Heart right ventricle (tissue), 16 donors: ENCODE measurements around the gene TMEM132D. TPM values are rescaled to one million over a fixed set of nuclear protein-coding genes. Genes with fewer than 3 reads are reported as not detected.

ENCODE experiments used
- ATAC-seq, 8 donors: fragments of 200-7000 bp; cut with Tn5 transposase; one replicate each; pipeline ENCODE4 v1.9.1; 2020; ENCODE audit warnings: mild to moderate bottlenecking in 8 of 8, moderate library complexity in 8 of 8, moderate number of reproducible peaks in 1 of 8
- DNase-seq, 2 donors: peaks; one replicate each; pipeline ENCODE4 v3.0.0-alpha.2; 2020
- H3K27ac ChIP-seq, 10 donors: fragments of 200-600 bp; sonication (generic) in 2 of 10; one replicate each; pipeline versions ENCODE4 v1.5.0 to v1.8.0; 2020 to 2022; ENCODE audit warnings: mild to moderate bottlenecking in 3 of 10
- H3K27me3 ChIP-seq, 7 donors: fragments of 200-600 bp; one replicate each; pipeline ENCODE4 v1.8.0; 2021 to 2022; ENCODE audit warnings: mild to moderate bottlenecking in 2 of 7
- H3K36me3 ChIP-seq, 9 donors: fragments of 200-600 bp; sonication (generic) in 1 of 9; one replicate each; pipeline versions ENCODE4 v1.5.0 to v1.8.0; 2020 to 2022; ENCODE audit warnings: mild to moderate bottlenecking in 2 of 9
- H3K4me1 ChIP-seq, 9 donors: fragments of 200-600 bp; sonication (generic) in 1 of 9; one replicate each; pipeline versions ENCODE4 v1.5.0 to v1.8.0; 2020 to 2022; ENCODE audit warnings: mild to moderate bottlenecking in 4 of 9
- H3K4me3 ChIP-seq, 10 donors: fragments of 200-600 bp; sonication (generic) in 2 of 10; one replicate each; pipeline versions ENCODE4 v1.5.0 to v1.8.0; 2020 to 2022; ENCODE audit warnings: mild to moderate bottlenecking in 7 of 10, moderate library complexity in 2 of 10
- H3K9me3 ChIP-seq, 11 donors: fragments of 200-600 bp in 10 of 11; sonication (generic) in 2 of 11; one replicate each; pipeline versions ENCODE4 v1.5.0 to v1.8.0; 2013 to 2022; ENCODE audit warnings: mild to moderate bottlenecking in 2 of 11, control low read depth in 1 of 11, moderate library complexity in 1 of 11
- WGBS, 2 donors: extraction: QIAGEN DNeasy Blood & Tissue Kit; methylation state at CpG; one replicate each; pipeline ENCODE4 v1.1.7; 2013; ENCODE audit warnings: inconsistent platforms in 1 of 2; 5-methylcytosine and 5-hydroxymethylcytosine counted together
- intact Hi-C, 10 donors: fragments of 100-400 bp; cut with DNase I; formaldehyde crosslinking; loops; one replicate each; pipeline versions ENCODE4 v1.11.1 to v1.14.2; 2022
- polyA plus RNA-seq, 2 donors: library from polyadenylated mRNA; stranded (reverse); fragments of 200-250 nt; gene quantifications; one replicate each; pipeline ENCODE4 v1.2.3, GENCODE V29; 2013
- total RNA-seq, 10 donors: library from RNA; stranded (reverse); fragmentation: NEBNext Ultra II Directional in 3 of 10; extraction: Animal tissue kit (Norgen Biotek cat#: 25700) in 3 of 10; gene quantifications; one replicate each; pipeline versions ENCODE4 v1.2.1 to v1.2.4, GENCODE V29; 2021 to 2023
- TF ChIP-seq, protein P1 (sequence below), 9 donors: fragments of 200-600 bp; sonication (generic) in 2 of 9; IDR thresholded peaks; one replicate each; pipeline versions ENCODE4 v1.5.0 to v1.8.0; 2021 to 2022; ENCODE audit warnings: antibody characterized with exemption in 9 of 9, mild to moderate bottlenecking in 5 of 9, moderate library complexity in 1 of 9
- donor health status: Arrhythmogenic right ventricular cardiomyopathy.
- donor health status: ischemic (EF 13 %, LVEDD 7.1; RV severe dilation, severe dysfunction).
- donor health status: healthy with polysubstance abuse.
- donor health status: DM: no; HTN: yes; CAD: no.
- donor health status: DM: no; HTN: no; CAD: no.
- donor health status: ischemic (EF 25% LVEDD 6.9; RV normal size, moderate dysfunction).
- donor health status: ischemic (EF 25% LVEDD 5.7; RV mildly dilated, moderate dysfunction).
- donor health status: healthy.
- donor health status: DM: yes; HTN: yes; CAD: no.
- donor health status: Ischemic cardiomyopathy.
- donor health status: ischemic (EF 35%, LVEDD 5.7; RV mildly dilated, moderate dysfunction).
- donor health status: nonischemic (EF 11% LVEDD 7.7; RV severe dilation, severe dysfunction).
- donor health status: DM: yes; HTN: yes; CAD: no.
- donor health status: PGD.
- donor health status: ischemic (EF 29% LVEDD 5.4; RV normal size, mild dysfunction).
- donor health status: nonischemic (EF 23%, LVEDD 6.1; RV moderate dilation, normal function).

TMEM132D gene
- total and polyA plus RNA-seq, 12 donors, result not detected

DNA sequence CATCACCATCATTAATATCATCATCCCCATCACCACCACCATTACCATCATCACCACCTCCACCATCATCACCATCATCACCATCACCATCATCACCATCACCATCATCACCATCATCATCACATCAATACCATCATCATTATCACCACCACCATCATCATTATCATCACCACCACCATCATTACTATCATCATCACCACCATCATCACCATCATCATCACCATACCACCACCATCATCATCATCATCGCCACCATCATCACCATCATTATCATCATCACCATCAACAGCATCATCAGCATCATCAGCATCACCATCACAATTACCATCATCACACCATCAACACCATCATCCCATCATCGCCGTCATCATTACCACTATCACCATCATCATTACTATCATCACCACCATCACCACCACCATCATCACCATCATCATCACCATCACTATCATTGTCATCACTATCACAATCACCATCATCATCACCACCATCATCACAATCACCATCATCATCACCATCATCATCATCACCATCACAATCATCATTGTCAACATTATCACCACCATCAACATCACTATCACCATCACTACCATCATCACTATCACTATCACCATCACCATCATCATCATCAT lies 767.0 kb downstream of the TMEM132D start:
- Histone ChIP-seq H3K4me3 (no peak overlapping the region), H3K27me3 (no peaks in the 10 kb centered on the region), H3K4me1 (no peaks in the 10 kb centered on the region), H3K9me3 (peaks cover 0 to 4% (median 0%) of the 10 kb centered on the region in 11 donors), H3K27ac (no peak overlapping the region), H3K36me3 (no peaks in the 10 kb centered on the region)
- intact Hi-C loops, result no loop called here
- TF ChIP-seq, protein P1, sequence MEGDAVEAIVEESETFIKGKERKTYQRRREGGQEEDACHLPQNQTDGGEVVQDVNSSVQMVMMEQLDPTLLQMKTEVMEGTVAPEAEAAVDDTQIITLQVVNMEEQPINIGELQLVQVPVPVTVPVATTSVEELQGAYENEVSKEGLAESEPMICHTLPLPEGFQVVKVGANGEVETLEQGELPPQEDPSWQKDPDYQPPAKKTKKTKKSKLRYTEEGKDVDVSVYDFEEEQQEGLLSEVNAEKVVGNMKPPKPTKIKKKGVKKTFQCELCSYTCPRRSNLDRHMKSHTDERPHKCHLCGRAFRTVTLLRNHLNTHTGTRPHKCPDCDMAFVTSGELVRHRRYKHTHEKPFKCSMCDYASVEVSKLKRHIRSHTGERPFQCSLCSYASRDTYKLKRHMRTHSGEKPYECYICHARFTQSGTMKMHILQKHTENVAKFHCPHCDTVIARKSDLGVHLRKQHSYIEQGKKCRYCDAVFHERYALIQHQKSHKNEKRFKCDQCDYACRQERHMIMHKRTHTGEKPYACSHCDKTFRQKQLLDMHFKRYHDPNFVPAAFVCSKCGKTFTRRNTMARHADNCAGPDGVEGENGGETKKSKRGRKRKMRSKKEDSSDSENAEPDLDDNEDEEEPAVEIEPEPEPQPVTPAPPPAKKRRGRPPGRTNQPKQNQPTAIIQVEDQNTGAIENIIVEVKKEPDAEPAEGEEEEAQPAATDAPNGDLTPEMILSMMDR (IDR thresholded peaks at IDR 0.05), result no peak
- ATAC-seq (no peak), DNase-seq (no peak)
- 87 to 91% methylated on average over 3 of the region's 3 CpGs for WGBS, 2 donors

DNA sequence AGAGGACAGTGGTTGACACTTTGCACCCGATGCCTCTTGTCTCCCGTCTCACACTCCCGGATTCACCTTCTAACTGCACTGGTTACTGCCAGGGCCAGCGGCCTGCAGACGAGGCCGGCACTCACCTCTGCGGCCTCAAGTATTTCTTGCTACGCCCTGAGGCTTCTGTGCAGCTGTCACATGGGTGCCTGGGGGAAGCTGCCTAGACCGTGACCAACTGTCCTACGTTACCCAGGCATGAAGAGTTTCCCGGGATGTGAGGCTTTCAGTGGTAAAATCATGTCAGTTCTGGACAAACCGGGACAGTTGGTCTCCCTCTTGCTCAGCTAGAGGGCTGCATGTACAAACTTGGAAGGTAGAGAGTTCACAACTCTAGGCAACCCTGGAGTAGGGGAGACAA lies 776.1 kb downstream of the TMEM132D start:
- DNase-seq, result no peak
- Histone ChIP-seq H3K27me3 (peaks cover 0 to 5% (median 0%) of the 10 kb centered on the region in 7 donors), H3K36me3 (no peaks in the 10 kb centered on the region), H3K9me3 (peaks cover 0 to 10% (median 0%) of the 10 kb centered on the region in 11 donors), H3K27ac (no peak overlapping the region), H3K4me1 (no peaks in the 10 kb centered on the region), H3K4me3 (no peak overlapping the region)
- no peak for ATAC-seq
- TF ChIP-seq, protein P1 (IDR thresholded peaks at IDR 0.05), result no peak
- intact Hi-C loops, result loop anchor here in 1 of 10 donors (10.0 kb wide), 1 partner anchor 57 kb away; no protein-coding TSS in a partner anchor
- WGBS, 2 donors, result 74 to 79% methylated on average over 12 of the region's 12 CpGs

DNA sequence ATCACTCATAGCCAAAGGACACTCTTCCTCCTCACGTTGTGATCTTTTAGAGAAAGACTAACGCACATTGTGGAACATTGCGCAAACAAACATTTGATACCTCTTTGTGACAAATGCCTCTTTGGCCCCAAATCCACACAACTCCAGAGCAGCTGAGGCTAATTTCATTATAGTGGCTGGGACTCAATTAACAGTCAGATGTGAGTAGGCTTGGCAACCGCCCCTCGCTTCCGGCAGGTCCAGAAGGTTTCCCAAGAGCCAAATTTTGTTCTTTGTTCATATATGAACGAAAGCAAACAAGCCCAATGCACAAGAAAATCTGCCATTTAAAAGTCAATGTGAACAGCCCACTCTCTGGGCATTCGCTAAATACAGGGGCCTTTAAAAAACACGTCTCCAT lies 776.6 kb downstream of the TMEM132D start:
- no peak overlapping the region for H3K27ac ChIP-seq
- no peaks in the 10 kb centered on the region for H3K4me1 ChIP-seq
- TF ChIP-seq, protein P1 (IDR thresholded peaks at IDR 0.05), result no peak
- H3K9me3 ChIP-seq, result peaks cover 0 to 9% (median 0%) of the 10 kb centered on the region in 11 donors
- intact Hi-C loops, result loop anchor here in 1 of 10 donors (10.0 kb wide), 1 partner anchor 58 kb away; no protein-coding TSS in a partner anchor
- H3K36me3 ChIP-seq, result no peaks in the 10 kb centered on the region
- H3K27me3 ChIP-seq, result peaks cover 0 to 5% (median 0%) of the 10 kb centered on the region in 7 donors
- no peak for ATAC-seq
- 76% methylated on average over 9 of the region's 9 CpGs for WGBS, 2 donors
- H3K4me3 ChIP-seq, result no peak overlapping the region
- no peak for DNase-seq

DNA sequence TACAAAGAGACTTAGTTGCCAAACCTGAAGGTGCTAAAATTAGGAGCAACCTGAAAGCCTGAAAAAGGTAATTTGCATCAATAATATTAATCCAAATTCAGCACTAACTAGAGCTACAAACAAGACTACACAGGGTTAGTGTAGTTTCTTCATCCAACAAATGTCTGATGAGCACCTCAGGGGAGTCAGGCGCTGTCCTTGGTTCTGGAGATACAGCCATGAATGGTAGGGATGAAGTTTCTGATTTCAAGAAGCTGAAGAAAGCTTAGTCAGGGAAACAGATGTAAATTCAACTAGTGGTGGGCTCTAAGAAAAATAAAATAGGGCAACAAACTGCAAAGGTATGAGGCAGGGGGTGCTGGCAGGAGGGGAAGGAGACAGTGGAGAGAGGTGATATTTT lies 784.3 kb downstream of the TMEM132D start:
- intact Hi-C loops, result no loop called here
- no peaks in the 10 kb centered on the region for H3K36me3 ChIP-seq
- ATAC-seq (no peak), DNase-seq (no peak)
- no peak overlapping the region for H3K4me3 ChIP-seq
- H3K27ac ChIP-seq, result no peak overlapping the region
- 73 to 77% methylated on average over 1 of the region's 1 CpG for WGBS, 2 donors
- TF ChIP-seq, protein P1 (IDR thresholded peaks at IDR 0.05), result no peak
- peaks cover 0 to 7% (median 0%) of the 10 kb centered on the region in 11 donors for H3K9me3 ChIP-seq
- H3K4me1 ChIP-seq, result no peaks in the 10 kb centered on the region
- H3K27me3 ChIP-seq, result peaks cover 0 to 11% (median 0%) of the 10 kb centered on the region in 7 donors
